MG63 (cell line): ENCODE measurements around the gene HACE1. TPM values are rescaled to one million over a fixed set of nuclear protein-coding genes. Genes with fewer than 3 reads are reported as not detected.

Experiments
- DNase-seq: peaks from one replicate; pipeline ENCODE4 v3.0.0-alpha.2; 2020
- H3K27me3 ChIP-seq: fragments of 250-450 bp; sonication (Bioruptor Pico); 2 replicates; pipeline ENCODE4 v1.5.1; 2020; ENCODE audit warnings: mild to moderate bottlenecking, moderate library complexity
- H3K36me3 ChIP-seq: fragments of 250-450 bp; sonication (Bioruptor Pico); 2 replicates; pipeline ENCODE4 v1.5.1; 2020; ENCODE audit warnings: mild to moderate bottlenecking, moderate library complexity
- H3K4me3 ChIP-seq: fragments of 250-450 bp; sonication (Bioruptor Pico); 2 replicates; pipeline ENCODE4 v1.5.1; 2020; ENCODE audit warnings: mild to moderate bottlenecking, moderate library complexity
- H3K9me3 ChIP-seq: fragments of 250-450 bp; sonication (Bioruptor Pico); 2 replicates; pipeline ENCODE4 v1.5.1; 2020; ENCODE audit warnings: mild to moderate bottlenecking, moderate library complexity
- total RNA-seq: library from RNA; depleted of rRNA; stranded (reverse); fragments of >200 nt; shearing (Covaris generic); gene quantifications from 2 replicates; pipeline ENCODE4 v1.2.3, GENCODE V29; 2014; ENCODE audit warnings: low replicate concordance; rRNA removed

Gene HACE1
- total RNA-seq, 1 experiment from 2014 or later = 9.0 TPM

GRCh38 chr6:104683809-104684208, 175.9 kb downstream of the HACE1 start:
- H3K4me3 ChIP-seq = no peak overlapping the region
- no peaks in the 10 kb centered on the region for H3K36me3 ChIP-seq
- no peaks in the 10 kb centered on the region for H3K27me3 ChIP-seq
- H3K9me3 ChIP-seq = no peaks in the 10 kb centered on the region
- no peak for DNase-seq

GRCh38 chr6:104682722-104683643, 176.7 kb downstream of the HACE1 start:
- H3K4me3 ChIP-seq = no peak overlapping the region
- H3K27me3 ChIP-seq = no peaks in the 10 kb centered on the region
- DNase-seq = peak; percentile 32
- H3K9me3 ChIP-seq = no peaks in the 10 kb centered on the region
- H3K36me3 ChIP-seq = no peaks in the 10 kb centered on the region

- DNase-seq = no peak
- H3K36me3 ChIP-seq = no peaks in the 10 kb centered on the region
These were observed 179.2 kb downstream of the HACE1 start for GRCh38 chr6:104680539-104680938.

GRCh38 chr6:104679971-104680370, 179.7 kb downstream of the HACE1 start:
- Histone ChIP-seq H3K36me3 (no peaks in the 10 kb centered on the region), H3K9me3 (no peaks in the 10 kb centered on the region), H3K4me3 (no peak overlapping the region), H3K27me3 (no peaks in the 10 kb centered on the region)
- DNase-seq = no peak

More at GRCh38 chr6:104680539-104680938, 179.2 kb downstream of the HACE1 start:
- H3K4me3 ChIP-seq = no peak overlapping the region
- no peaks in the 10 kb centered on the region for H3K27me3 ChIP-seq
- H3K9me3 ChIP-seq = no peaks in the 10 kb centered on the region

Other genes starting within 250 kb of the HACE1 start
- gene LIN28B, start 97.2 kb upstream of the HACE1 start, total RNA-seq = not detected in 2 replicates